Activated CD8-positive, alpha-beta memory T cell treated with anti-CD3 and anti-CD28 coated beads, Interleukin-2, amount 50 U/mL, for 48 hours (primary cell): ENCODE measurements around the gene GATA2.
A peak's percentile ranks its signal among the peaks of the same experiment; 100 is the strongest.

ENCODE experiments used
- DNase-seq: peaks from one replicate; pipeline ENCODE4 v3.0.0-alpha.2; 2020

GATA2 gene

DNA sequence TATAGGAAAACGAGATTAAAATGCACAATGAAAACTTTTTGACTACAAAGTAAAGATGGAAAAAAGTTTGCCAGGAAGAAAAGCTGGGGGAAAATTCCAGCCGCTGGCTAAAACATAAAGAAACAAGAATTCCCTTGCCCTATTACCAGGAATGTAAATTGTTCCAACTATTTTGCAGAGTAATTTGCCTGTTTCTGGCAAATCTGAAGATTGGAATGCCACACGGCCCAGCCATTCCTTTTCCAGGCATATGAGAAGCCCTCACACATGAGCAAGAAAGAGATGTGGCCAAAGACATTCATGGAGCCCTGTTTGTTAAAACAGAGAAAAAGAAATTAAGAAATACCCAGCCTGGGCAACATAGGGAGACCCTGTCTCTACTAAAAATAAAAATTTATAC is 8.4 kb upstream of the GATA2 start:
- DNase-seq, result no peak

DNA sequence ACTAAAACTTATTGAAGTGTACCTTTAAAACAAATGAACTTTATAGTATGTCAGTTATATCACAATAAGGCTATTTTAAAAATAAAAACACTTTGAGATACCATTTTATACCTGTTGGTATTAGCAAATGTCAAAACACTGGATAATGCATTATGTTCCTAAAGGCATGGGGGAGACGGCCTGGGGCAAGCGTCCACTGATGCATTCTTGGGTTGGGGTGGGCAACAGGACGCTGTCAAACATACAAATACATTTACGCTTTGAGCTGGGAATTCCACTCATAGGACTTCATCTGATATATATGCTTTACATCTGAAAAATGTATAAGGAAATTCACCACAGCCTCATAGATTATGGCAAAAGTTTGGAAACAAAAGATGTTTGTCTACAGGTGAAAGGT is 7.6 kb upstream of the GATA2 start:
- DNase-seq, result peak; percentile 4

DNA sequence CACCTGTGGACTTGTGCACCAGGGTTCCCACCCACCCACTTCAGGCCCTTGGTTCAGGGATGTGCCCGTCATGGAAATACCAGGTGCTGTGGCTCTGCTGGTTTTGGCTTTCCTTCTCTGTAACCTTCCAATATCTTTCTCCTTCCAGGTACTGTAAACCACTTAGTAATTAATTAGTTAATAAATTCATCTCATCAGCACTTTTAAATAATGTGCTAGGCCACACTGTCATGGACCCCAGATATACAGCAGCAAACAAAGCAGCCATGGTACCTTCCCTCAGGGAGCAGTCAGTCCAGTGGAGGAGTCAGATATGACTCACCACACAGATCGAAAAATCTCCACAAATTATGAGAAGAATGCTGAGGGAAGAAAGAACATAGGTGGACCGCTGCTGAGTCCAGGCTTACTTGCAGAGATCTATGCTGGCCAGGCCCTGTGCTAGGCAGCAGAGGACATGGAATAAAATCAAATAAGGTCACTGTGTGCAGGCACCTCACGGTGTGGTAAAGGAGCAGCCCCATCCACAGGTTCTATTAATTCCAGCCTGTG is 6.8 kb upstream of the GATA2 start:
- DNase-seq, result peak; percentile 33

DNA sequence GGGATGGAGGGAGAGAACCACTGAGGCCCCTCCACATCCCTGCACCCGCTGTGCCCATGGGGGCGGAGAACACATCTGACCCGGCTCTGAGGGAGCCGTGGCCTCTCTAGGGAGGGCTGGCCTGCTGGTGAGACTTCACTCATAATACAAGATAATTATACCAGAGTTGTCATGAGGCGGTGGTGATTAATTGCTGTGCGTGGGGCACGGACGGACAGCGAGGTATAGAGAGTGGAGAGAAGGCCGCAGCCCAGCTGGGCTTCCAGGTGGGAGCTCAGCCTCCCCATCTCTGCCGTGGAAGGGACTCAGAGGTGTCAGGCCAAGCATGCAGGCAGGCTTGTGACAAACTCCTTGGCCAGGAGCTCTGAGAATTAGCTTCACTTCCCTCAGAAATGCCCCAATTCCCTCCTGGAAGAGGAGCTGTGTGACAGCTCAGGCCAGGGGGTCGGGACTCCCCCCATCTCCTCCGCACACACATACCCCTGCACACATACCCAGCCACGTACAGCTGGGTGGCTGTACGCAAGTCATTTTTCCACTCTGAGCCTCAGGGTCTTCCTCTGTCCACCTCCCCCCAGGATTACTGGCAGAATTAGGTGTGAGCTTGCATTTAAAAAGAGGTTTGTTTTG is 6.0 kb upstream of the GATA2 start:
- DNase-seq, result peak; percentile 37

DNA sequence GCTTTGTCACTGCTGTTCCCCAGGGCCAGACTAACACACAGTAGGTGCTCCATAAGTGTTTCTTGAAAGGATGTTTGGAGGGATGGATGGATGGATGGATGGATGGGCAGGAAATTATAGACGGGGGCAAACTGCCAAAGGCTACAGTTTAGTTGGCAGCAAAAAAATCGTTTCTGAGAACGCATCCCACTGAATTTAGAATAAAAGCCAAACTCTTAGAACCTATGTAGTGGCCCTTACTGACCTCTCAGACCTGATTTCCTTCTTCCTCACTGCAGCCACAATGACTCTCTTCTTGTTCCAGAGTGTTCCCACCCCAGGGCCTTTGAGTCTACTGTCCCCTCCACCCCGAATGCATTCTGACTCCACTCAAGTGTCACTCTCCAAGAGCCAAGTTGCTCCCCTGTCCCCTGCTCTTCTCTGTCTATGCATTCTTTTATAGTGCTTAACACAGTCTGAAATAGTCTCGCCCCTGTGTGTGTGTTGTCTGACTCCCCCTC is 5.2 kb upstream of the GATA2 start:
- no peak for DNase-seq

DNA sequence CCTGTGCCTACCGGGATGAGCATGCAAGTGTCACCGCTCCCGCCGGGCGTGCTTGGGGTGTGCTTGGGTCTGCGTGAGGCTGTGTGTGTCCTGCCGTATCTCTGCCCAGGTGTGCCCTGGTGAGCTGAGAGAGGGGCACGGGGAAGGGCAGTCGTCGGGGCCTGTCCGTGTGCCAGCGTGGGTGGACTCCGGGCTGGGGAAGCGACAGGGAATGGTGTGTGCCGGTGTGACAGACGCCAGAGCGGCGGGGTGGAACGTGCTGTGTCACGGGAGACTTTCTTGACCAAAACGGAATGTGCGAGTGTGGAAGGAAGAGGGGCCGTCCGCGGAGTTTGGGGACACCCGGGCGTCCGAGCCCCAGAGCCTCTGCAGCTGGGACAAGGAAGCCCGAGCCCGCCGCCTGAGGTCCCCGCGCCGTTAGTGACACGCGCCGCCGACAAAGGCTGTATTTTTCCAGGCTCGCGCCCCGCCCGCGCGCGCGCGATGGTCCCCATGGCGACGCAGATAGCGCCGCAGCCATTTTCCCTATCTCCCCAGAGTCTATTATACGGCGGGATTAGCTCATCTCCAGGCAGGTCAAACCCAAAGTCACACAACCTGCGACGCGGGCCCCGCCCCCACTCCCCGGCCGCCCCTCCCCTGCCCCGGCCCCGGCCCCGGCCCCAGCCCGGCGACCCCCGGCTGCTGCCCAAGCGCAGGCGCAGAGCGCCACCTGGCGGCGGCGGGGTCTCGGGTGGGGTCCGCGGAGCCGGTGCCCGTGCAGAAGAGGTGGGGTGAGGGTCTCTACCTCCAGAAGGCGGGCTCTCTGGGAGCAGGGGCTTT is 4.5 kb upstream of the GATA2 start:
- peak; percentile 93 for DNase-seq

DNA sequence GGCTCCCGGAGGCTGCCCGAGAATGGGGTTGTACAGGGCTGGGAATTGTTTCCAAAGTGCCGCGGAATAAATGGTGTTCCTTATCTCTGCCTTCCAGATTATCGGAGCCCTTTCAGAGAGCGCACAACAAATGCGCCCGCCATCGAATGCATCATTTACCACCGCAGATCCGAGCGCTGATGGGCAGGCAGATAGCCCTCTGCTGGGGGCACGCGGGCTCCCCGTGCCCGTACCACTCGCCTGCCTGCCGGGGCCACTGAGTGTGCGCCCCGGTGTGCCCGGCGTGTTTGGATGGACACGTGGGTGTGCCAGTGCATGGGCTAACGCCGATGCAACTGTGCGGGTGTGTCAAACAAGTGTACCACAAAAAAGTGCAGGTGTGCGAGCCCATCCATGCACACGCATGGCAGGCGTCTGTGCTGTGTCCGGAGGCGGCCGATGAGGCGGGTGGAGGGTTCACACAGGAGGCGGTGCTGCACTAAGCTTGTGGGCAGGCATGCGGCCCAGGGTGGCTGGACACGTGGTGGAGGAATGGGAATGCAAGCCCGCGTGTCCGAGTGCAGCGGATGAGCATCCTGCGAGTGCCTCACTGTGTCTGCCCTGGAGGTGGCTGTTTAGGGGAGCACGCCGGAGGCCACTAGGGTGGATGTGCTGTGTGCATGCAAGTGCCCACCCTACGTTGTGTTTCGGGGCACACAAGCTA is 3.8 kb upstream of the GATA2 start:
- peak; percentile 61 for DNase-seq

DNA sequence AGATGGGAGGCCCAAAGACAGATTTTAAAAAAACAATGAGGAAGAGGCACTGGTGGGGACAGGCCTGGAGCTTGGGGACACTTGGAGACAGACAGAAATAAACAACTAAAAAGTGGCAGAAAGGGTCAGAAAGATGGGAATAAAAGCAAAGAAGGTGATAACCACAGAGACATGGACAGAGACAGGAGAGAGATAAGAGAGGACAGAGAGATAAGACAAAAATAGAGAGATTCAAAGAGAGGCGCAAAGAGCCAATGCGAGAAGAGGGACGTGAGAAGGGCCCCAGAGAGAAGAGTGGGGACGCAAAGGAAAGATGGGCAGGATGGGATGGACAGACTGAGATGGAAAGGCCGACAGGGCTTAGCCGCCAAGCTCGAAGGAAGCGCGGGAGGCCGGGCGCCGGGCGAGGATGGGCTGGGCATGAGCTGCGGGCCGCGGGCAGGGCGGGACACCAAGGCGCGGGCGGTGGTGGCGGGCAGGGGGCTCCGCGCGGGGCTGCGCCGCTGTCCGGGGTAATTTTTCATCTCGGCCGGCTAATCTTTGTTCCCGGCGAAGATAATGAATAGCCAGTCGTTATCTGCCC is 3.1 kb upstream of the GATA2 start:
- peak; percentile 46 for DNase-seq

DNA sequence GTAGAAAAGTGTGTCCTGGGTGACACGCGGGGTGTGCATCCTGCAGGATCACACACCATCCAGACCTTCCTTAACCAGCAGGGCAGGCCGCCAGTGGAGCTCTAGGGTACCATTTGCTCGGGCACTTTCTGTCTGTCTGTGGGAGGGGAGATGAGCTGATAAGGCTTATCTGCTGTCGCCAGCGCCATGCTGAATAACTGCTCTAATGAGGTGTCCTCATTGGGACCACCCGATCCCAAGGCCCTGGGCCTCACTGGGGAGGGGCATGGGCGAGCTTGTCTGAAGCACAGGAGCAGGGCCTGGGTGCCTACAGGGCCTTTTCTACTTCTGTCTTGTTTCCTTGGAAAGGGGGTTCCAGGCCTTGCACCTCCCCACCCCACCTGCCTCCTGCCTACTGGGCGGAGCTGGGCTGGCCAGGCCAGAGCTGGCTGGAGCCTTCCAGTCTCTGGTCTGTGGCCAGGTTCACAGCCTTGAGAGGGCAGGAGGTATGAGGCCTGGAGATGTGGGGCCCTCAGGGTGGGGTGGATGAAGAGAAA is 2.5 kb upstream of the GATA2 start:
- DNase-seq, result peak; percentile 51

DNA sequence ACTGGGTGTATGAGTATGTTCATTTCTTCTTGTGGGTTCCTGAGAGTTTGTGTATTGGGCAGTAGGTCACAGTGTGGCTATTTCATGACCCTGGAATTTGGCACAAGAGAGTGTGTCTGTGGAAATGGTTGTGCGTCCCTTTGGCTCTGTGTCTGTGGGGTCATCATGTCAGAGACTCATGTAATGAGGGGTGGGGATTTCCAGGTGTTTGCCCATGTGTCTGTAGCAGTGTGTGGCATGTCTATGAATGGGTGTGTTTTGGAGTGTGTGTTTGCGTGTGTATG is 1.3 kb upstream of the GATA2 start:
- DNase-seq, result peak; percentile 29

DNA sequence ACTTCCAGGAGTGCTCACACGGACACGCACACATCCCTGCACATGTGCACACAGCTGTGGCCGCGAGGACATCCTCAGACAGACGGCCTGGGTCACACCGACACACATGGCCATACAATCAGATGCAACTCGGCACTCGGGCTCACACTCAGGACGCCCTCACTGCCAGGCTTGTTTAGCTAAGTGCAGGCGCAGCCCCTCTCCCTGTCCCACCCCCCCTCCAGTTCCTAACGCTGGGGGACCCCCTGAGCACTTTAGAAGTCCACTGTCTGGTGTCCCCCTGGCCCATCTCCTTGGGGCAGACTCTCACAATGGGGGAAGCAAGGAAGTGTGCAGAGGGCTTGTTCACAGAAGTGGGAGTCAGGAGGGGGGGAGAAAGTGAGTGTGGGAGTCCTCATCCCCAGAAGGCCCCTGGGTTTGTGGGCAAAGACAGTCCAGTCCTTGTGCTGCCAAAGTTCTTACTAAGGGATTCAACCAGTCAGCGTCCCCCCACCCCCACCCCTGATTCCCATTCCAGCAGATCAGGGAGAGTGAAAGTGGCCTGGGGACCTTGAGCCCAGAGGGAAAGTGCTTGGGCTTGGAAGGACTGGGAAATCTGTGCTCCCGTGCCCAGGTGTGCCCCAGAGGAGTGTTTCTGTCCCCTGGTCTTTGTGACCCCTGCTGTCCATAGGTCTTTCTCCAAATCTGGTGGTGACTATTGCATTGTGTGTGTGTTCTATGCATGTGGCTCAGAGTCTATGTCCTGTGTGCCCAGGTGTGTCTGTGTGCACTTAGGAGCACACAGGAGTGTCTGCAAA is 767 bp upstream of the GATA2 start:
- DNase-seq, result peak; percentile 51

DNA sequence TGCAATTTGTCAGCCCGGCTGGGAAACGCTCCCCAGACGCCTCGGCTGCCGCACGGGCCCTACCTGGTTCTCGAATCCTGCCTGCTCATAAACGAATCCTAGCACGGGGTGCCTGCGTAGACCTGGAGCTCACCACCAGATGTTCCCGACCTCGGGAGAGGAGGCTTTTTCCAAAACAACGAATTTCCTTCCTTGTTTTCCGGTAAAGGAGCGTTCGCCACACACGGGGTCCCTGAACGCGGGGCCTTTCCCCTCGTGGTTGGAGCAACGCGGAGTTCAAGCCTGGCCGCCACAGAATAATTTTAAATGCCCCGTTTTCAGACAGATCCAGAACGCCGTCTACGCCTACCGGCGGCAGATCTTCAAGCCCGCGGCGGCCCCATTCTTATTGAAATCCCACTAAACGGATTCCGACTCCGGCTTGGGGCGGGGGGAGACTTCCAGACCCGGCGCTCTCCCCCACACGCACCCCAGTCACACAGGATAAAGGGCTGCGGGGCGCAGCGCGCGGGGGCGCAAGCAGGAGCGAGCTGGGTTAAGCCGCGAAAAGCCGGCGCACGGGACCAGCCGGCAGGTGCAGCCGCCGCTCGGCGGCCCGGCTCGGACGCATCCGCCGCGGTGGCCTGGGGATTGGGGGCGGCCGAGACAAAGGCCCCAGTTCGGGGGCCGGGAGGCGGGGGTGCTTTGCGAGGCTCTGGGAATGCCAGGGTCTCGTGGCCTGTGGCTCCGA is 895 bp downstream of the GATA2 start:
- DNase-seq, result peak; percentile 60

DNA sequence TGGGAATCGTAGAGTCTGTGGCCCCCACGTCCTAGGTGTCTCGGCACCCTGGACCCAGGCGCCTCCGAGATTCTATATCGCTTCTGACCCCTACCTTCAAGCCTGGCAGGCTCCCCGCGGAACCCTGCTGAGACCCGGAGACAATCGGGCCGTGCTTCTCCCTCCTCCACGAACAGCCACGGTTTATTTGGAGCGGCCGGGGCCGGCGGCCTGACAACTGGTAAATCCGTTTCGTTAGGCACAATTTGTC is 1.4 kb downstream of the GATA2 start:
- DNase-seq, result peak; percentile 63

DNA sequence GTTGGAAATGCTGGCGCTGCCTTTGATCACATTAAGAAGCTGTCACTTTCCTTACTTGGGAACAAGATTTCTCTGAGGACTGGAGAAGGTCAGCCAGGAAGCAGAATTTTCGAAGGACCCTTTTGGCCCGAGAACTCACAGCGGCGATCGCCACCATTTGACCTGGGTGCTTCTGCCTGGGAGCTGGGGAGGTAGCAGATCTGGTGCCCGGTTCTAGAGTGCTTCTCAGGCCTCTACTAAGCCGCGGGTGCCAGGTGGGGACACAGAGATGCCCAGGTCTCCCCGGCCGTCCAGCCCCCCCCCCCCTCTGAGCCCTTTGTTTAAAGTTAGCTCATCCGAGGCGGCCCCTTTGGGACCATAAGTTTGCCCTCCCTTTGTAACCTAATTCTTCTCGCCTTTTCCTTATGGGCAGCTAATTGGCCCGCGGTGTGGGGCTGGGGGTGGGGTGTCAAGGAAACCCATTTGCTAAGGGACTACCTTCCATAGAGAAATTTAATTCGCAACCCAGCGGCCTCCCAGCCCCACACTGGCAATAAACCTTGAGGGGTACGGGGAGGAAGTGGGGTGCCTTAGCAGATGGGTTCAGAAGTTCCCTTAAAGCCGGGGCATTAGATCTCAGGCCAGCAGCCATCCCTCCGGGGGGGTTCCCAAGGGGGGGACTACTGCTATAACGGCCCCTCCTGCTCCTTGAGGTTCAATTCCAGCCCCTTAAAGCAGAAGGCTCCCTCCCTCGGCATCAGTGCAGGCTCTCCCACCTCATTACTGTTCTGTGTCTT is 1.9 kb downstream of the GATA2 start:
- peak; percentile 58 for DNase-seq

DNA sequence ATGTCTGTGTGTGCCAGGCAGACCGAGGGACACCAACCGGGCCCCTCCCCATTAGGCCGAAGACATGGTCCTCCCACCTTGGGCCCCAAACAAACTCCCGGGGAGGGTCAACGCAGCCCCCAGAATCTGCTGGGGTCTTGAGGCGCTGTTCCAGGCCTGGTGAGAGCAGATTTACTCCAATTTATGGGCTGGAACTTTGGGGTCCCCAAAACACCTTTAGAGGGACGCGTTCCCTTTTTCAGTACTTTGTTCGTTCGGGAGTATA is 2.4 kb downstream of the GATA2 start:
- DNase-seq, result no peak

DNA sequence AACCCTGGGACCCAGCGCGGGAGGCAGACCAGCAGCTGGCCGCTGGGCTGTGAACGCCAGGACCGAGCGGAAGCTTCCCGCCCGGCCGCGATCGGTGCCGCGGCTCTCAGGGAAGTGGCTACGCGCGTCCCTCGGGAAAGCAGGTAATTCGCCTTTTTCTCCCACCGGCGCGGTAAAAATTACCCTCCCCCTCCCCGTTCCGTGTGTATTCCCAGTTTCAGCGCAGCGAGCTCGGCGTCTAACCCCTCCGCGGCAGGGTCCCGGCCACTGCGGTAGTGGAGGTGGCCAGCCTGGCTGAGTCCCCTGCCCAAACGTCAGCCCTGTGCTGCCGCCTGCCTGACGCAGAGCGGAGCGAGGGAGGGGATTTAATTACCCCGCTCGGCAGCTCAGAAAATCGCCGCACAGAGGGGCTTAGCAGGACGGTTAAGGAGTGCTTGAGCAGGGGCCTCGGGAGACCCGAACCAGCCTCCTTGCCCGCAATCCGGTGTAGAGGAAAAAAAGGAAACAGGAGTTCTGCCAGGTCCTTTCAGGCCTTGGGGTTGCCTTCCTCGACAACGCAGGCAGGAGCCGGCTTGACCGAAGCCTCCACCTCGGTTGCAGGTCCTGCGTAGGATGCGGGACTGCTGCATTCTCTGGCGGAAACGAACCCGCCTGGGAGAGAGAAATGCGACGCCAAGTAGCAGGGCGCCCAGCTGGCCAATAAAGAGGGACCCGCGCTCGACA is 2.9 kb downstream of the GATA2 start:
- no peak for DNase-seq

DNA sequence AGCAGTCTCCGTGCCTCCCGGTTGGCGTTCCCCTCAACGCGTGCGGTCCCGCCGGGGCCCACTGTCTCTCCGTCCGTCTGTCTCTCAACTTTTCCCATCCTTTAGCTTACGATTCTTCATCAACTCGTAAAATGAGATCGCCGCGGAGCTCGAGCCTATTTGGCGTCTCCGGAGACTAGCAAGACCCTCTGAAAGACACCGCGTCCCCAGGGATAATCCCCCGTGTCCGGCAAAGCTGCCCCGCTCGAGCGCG is 3.4 kb downstream of the GATA2 start:
- DNase-seq, result no peak

DNA sequence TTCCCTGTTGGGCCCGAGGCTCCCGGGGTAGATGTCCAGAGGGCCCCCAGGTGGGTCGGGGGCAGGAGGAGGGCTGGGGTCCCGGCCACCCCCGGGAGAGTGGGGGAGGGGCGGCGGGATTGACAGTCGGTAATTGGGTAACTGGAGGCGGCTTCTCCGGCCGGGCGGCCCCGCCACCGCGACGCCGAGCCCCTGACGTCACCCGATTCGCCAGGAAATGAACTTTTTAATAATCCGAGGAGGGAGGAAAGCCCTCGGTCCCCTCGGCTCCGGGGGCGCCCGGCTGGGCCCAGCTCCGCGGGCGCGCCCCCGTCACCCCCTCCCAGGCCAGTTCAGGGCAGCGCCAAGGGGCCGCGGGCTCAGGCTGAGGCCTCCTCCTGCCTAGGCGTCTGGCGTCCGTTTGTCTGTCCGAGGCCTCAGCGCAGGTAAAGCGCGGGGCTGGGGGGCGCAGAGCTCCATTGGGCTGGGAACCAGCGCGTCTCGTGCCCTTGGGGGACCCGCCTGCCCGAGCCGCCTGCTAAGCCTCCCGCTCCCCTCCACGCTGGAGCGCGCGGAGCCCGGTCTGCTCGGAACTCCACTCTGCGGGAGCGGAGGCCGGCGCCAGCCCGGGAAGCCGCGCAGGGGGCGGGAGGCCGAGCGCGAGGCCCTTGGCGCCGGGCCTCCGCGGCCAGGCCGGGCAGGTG is 3.9 kb downstream of the GATA2 start:
- DNase-seq, result peak; percentile 68

DNA sequence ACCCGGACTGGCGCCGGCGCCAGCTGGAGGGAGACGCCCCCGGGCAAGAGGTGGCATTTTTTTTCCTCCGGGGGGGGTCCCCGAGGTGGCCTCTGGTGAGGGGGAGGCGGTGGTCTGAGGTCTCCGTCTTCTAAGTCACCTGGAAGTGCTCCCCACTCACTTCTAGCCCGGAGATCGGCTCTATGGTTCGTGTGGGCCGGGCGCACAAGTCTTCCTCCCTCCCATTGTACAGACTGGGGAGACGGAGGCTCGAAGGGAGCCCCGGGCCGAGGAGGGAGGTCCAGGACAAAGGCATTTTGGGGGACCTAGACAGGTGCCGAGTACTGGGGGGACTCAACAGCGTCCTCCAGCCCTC is 4.4 kb downstream of the GATA2 start:
- DNase-seq, result no peak
